B cell (primary cell): Measurements from ENCODE around the gene RABGAP1L.

Experiments
- EZH2 ChIP-seq: IDR thresholded peaks from 2 replicates; pipeline ENCODE4 v1.6.1; 2012; ENCODE audit warnings: borderline replicate concordance, low read depth, mild to moderate bottlenecking, moderate library complexity, low read length; ENCODE audit not compliant: insufficient read depth, poor library complexity, severe bottlenecking
- TF ChIP-seq, protein P1 (sequence below): fragments of 200-600 bp; IDR thresholded peaks from one replicate; pipeline ENCODE4 v1.8.0; 2022; ENCODE audit warnings: antibody characterized with exemption, mild to moderate bottlenecking

DNA sequence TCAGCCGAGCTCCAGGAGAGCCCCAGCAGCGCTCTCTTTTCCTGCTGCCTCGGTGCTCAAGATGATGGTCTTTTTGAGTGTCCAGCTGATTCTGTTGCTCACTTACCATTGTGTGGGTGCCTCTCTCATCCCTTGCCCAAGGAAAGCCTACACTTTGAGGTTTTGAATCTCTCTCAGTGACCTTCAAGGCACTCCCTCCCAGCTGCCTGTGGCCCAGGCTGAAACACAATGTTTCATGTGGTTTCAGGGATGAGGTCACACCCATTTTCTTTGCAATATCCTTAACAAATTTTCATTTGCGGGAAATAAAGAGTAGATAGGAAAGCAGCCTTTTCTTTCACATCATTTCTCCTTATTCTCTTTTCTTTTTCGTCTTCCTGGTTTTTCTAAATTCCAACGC lies 876.5 kb downstream of the RABGAP1L start:
- TF ChIP-seq, protein P1, sequence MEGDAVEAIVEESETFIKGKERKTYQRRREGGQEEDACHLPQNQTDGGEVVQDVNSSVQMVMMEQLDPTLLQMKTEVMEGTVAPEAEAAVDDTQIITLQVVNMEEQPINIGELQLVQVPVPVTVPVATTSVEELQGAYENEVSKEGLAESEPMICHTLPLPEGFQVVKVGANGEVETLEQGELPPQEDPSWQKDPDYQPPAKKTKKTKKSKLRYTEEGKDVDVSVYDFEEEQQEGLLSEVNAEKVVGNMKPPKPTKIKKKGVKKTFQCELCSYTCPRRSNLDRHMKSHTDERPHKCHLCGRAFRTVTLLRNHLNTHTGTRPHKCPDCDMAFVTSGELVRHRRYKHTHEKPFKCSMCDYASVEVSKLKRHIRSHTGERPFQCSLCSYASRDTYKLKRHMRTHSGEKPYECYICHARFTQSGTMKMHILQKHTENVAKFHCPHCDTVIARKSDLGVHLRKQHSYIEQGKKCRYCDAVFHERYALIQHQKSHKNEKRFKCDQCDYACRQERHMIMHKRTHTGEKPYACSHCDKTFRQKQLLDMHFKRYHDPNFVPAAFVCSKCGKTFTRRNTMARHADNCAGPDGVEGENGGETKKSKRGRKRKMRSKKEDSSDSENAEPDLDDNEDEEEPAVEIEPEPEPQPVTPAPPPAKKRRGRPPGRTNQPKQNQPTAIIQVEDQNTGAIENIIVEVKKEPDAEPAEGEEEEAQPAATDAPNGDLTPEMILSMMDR: no peak
- no peak for TF ChIP-seq EZH2
